ENCODE results near the gene VGLL3.

The VGLL3 gene

GRCh38 chr3:86969500-86970189 lies 21.3 kb downstream of the VGLL3 start:
- no peak overlapping the region for H3K4me3 ChIP-seq (ENCODE audit: low read length, poor library complexity, severe bottlenecking)
- H4K20me1 ChIP-seq (ENCODE audit: insufficient read depth, low read length, poor library complexity, severe bottlenecking): no peaks in the 10 kb centered on the region
- H3K4me2 ChIP-seq (ENCODE audit: low read depth, low read length, poor library complexity, severe bottlenecking): no peak overlapping the region
- no peaks in the 10 kb centered on the region for H3K79me2 ChIP-seq (ENCODE audit: insufficient read depth, low read length)
- no peaks in the 10 kb centered on the region for H3K4me1 ChIP-seq (ENCODE audit: insufficient read depth, low read length, poor library complexity, severe bottlenecking)
- no peaks in the 10 kb centered on the region for H3K9me2 ChIP-seq (replicated peaks; ENCODE audit: low read depth, low read length)
- H3K36me3 ChIP-seq (ENCODE audit: insufficient read depth, low read length): no peaks in the 10 kb centered on the region
- no peak overlapping the region for H2AFZ ChIP-seq (ENCODE audit: low read length)
- H3K9me3 ChIP-seq (ENCODE audit: insufficient read depth, low read depth, low read length): no peaks in the 10 kb centered on the region
- no peak overlapping the region for H3K9ac ChIP-seq (ENCODE audit: low read depth, low read length, poor library complexity, severe bottlenecking)
- TF ChIP-seq, protein P1, sequence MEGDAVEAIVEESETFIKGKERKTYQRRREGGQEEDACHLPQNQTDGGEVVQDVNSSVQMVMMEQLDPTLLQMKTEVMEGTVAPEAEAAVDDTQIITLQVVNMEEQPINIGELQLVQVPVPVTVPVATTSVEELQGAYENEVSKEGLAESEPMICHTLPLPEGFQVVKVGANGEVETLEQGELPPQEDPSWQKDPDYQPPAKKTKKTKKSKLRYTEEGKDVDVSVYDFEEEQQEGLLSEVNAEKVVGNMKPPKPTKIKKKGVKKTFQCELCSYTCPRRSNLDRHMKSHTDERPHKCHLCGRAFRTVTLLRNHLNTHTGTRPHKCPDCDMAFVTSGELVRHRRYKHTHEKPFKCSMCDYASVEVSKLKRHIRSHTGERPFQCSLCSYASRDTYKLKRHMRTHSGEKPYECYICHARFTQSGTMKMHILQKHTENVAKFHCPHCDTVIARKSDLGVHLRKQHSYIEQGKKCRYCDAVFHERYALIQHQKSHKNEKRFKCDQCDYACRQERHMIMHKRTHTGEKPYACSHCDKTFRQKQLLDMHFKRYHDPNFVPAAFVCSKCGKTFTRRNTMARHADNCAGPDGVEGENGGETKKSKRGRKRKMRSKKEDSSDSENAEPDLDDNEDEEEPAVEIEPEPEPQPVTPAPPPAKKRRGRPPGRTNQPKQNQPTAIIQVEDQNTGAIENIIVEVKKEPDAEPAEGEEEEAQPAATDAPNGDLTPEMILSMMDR (conservative IDR thresholded peaks at IDR 0.05; ENCODE audit: low read length): peak; percentile 94
- TF ChIP-seq EZH2phosphoT487 (IDR thresholded peaks at IDR 0.05; ENCODE audit: borderline replicate concordance): no peak
- no peaks in the 10 kb centered on the region for H3F3A ChIP-seq (ENCODE audit: low read depth)
- H3K27me3 ChIP-seq (ENCODE audit: insufficient read depth, low read length, poor library complexity, severe bottlenecking): no peaks in the 10 kb centered on the region

GRCh38 chr3:86968244-86968932 lies 22.6 kb downstream of the VGLL3 start:
- Histone ChIP-seq H3K9me2 (replicated peaks; ENCODE audit: low read depth, low read length) (no peaks in the 10 kb centered on the region), H3K36me3 (ENCODE audit: insufficient read depth, low read length) (no peaks in the 10 kb centered on the region), H3K4me2 (ENCODE audit: low read depth, low read length, poor library complexity, severe bottlenecking) (no peak overlapping the region), H3K4me3 (ENCODE audit: low read length, poor library complexity, severe bottlenecking) (no peak overlapping the region), H2AFZ (ENCODE audit: low read length) (no peak overlapping the region), H3K79me2 (ENCODE audit: insufficient read depth, low read length) (no peaks in the 10 kb centered on the region), H3K9ac (ENCODE audit: low read depth, low read length, poor library complexity, severe bottlenecking) (no peak overlapping the region), H3K27me3 (ENCODE audit: insufficient read depth, low read length, poor library complexity, severe bottlenecking) (no peaks in the 10 kb centered on the region), H3F3A (ENCODE audit: low read depth) (no peaks in the 10 kb centered on the region), H4K20me1 (ENCODE audit: insufficient read depth, low read length, poor library complexity, severe bottlenecking) (no peaks in the 10 kb centered on the region), H3K9me3 (ENCODE audit: insufficient read depth, low read depth, low read length) (no peaks in the 10 kb centered on the region), H3K4me1 (ENCODE audit: insufficient read depth, low read length, poor library complexity, severe bottlenecking) (no peaks in the 10 kb centered on the region)
- TF ChIP-seq, protein P1 (conservative IDR thresholded peaks at IDR 0.05; ENCODE audit: low read length): no peak
- no peak for TF ChIP-seq EZH2phosphoT487 (IDR thresholded peaks at IDR 0.05; ENCODE audit: borderline replicate concordance)

DNA sequence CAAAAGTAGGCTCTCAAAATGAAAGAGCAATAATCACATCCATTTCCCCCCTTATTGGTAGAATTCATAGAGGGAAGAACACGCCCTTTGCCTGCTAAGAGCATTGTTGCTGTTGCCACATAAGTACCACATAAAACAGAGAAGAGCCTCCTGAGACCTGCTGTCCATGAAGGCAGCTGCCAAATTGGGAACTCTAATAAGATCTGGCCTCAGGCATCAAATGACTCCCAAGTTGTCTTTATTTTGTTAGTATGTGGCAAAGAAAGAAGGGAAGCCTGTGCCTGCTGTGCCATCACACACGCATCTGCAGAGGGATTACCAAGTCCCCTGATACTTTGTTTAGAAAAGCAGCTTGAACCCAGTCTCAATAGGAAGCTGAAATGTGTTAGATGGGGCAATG lies 23.9 kb downstream of the VGLL3 start:
- H3K4me3 ChIP-seq (ENCODE audit: low read length, poor library complexity, severe bottlenecking): no peak overlapping the region
- TF ChIP-seq, protein P1 (conservative IDR thresholded peaks at IDR 0.05; ENCODE audit: low read length): no peak
- no peak for TF ChIP-seq EZH2phosphoT487 (IDR thresholded peaks at IDR 0.05; ENCODE audit: borderline replicate concordance)
- no peaks in the 10 kb centered on the region for H3K79me2 ChIP-seq (ENCODE audit: insufficient read depth, low read length)
- H3K9ac ChIP-seq (ENCODE audit: low read depth, low read length, poor library complexity, severe bottlenecking): no peak overlapping the region
- no peaks in the 10 kb centered on the region for H4K20me1 ChIP-seq (ENCODE audit: insufficient read depth, low read length, poor library complexity, severe bottlenecking)
- no peak overlapping the region for H3K4me2 ChIP-seq (ENCODE audit: low read depth, low read length, poor library complexity, severe bottlenecking)
- H3K36me3 ChIP-seq (ENCODE audit: insufficient read depth, low read length): no peaks in the 10 kb centered on the region
- no peaks in the 10 kb centered on the region for H3F3A ChIP-seq (ENCODE audit: low read depth)
- H2AFZ ChIP-seq (ENCODE audit: low read length): no peak overlapping the region
- no peaks in the 10 kb centered on the region for H3K4me1 ChIP-seq (ENCODE audit: insufficient read depth, low read length, poor library complexity, severe bottlenecking)
- H3K27me3 ChIP-seq (ENCODE audit: insufficient read depth, low read length, poor library complexity, severe bottlenecking): no peaks in the 10 kb centered on the region
- no peaks in the 10 kb centered on the region for H3K9me3 ChIP-seq (ENCODE audit: insufficient read depth, low read depth, low read length)
- no peaks in the 10 kb centered on the region for H3K9me2 ChIP-seq (replicated peaks; ENCODE audit: low read depth, low read length)

Measured in Loucy (cell line).